Large intestine (tissue), 12 donors: ENCODE results near the gene PRSS58. TPM values are rescaled to one million over a fixed set of nuclear protein-coding genes. Genes with fewer than 3 reads are reported as not detected.

Source experiments
- DNase-seq, 2 donors: peaks; one replicate each; pipeline versions ENCODE4 v3.0.0 to v3.0.0-alpha.2; 2013
- H3K27ac ChIP-seq: one replicate; pipeline ENCODE4 v1.5.1; 2013; ENCODE audit warnings: low read length
- H3K27me3 ChIP-seq: 2 replicates; pipeline ENCODE4 v1.6.1; 2013; ENCODE audit warnings: low read length; ENCODE audit not compliant: control insufficient read depth, insufficient read depth
- H3K36me3 ChIP-seq: 2 replicates; pipeline ENCODE4 v1.6.1; 2013; ENCODE audit warnings: low read length; ENCODE audit not compliant: control insufficient read depth, insufficient read depth
- H3K4me1 ChIP-seq: one replicate; pipeline ENCODE4 v1.6.1; 2013; ENCODE audit warnings: low read length; ENCODE audit not compliant: control insufficient read depth, insufficient read depth
- H3K4me3 ChIP-seq: one replicate; pipeline ENCODE4 v1.5.1; 2013; ENCODE audit warnings: low read length
- H3K9me3 ChIP-seq: one replicate; pipeline ENCODE4 v1.6.1; 2013; ENCODE audit warnings: mild to moderate bottlenecking, low read depth, low read length, moderate library complexity; ENCODE audit not compliant: control insufficient read depth
- WGBS: methylation state at CpG from one replicate; pipeline ENCODE4 v1.1.5; 2013; ENCODE audit warnings: low lambda C conversion rate; ENCODE audit not compliant: insufficient coverage; 5-methylcytosine and 5-hydroxymethylcytosine counted together
- long read RNA-seq, 11 donors: transcript quantifications; one replicate each; lab custom pipeline, GENCODE V29; 2026
- polyA plus RNA-seq: library from polyadenylated mRNA; unstranded; fragments of 120-200 nt; gene quantifications from one replicate; pipeline ENCODE4 v1.2.1, GENCODE V29; 2013

The PRSS58 gene, protein sequence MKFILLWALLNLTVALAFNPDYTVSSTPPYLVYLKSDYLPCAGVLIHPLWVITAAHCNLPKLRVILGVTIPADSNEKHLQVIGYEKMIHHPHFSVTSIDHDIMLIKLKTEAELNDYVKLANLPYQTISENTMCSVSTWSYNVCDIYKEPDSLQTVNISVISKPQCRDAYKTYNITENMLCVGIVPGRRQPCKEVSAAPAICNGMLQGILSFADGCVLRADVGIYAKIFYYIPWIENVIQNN
- polyA plus RNA-seq, result not detected
- long read RNA-seq, donor 1, result 0 reads
- long read RNA-seq, donor 2, result 0 reads
- long read RNA-seq, donor 3, result 0 reads
- long read RNA-seq, donor 4, result 0 reads
- long read RNA-seq, donor 5, result 0 reads
- long read RNA-seq, donor 6, result 0 reads
- long read RNA-seq, donor 7, result 0 reads
- long read RNA-seq, donor 8, result 0 reads
- long read RNA-seq, donor 9, result 0 reads
- long read RNA-seq, donor 10, result 0 reads
- long read RNA-seq, donor 11, result 0 reads

DNA sequence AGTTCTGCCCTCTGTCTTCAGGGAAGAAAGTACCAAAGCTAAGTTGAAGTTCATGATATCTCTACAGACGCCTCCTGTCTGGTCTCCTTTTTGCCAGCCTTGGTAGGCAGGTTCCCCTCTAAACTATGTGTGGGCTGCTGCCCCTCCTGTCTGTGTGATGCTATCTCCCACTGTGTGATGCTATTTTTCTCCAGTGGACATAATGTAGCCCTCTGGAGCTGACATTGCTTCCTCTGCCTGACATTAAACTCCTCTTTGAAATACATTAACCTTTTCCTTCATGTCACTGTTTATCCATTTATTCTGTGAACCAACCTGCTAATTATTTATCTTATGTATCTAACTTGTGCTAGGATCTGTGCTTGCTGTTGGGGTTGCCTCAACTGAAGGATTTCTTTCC lies at the start of gene PRSS58:
Gene PRSS58 (minus strand): TSS at position 101 of the 400 bp plus-strand sequence. CDS start 351 bp downstream, outside the sequence.
- H3K4me3 ChIP-seq, result no peak within 1 kb of the TSS
- no CpG with 5 or more reads among the region's 1 CpG for WGBS
- H3K27ac ChIP-seq, result no peak within 1 kb of the TSS

DNA sequence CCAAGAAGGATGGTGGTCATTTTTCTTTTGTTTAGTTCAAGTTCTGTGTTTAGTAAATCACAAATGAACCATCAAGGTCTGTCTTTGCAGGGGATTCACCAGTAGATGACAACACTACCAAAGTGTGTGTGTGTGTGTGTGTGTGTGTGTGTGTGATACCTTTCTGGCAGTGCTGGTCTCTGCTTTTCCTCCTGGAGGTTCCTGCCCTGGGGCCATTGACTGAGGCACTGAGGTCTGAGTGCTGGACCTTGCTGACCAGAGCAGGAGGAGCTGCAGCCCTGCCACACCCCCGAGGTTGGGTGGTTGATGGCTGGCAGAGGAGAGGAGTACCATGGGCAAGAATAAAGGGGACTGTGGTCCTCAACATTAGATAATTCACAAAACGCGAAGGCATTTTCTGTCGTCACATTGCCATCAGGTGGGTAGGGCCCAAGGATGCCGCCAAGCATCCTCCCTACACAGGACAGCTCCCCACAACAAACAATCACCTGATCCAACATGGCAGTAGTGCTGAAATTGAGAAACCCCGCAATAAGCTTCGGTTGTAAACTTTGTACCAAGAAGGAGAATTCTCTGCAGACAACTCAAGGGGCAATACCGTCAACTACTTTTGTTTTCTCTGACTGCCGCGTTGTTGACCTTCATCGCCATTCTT lies 49.5 kb upstream of the PRSS58 start:
- no peak overlapping the region for H3K4me3 ChIP-seq
- H3K4me1 ChIP-seq, result no peaks in the 10 kb centered on the region
- WGBS, result 80% methylated on average over 1 of the region's 11 CpGs
- DNase-seq, result peak in 1 of 2 donors; percentile 8
- no peak overlapping the region for H3K27ac ChIP-seq
- H3K9me3 ChIP-seq, result no peaks in the 10 kb centered on the region
- peaks cover 6% of the 10 kb centered on the region for H3K27me3 ChIP-seq
- H3K36me3 ChIP-seq, result no peaks in the 10 kb centered on the region

More for the DNA sequence above, at the start of gene PRSS58:
- Histone ChIP-seq H3K9me3 (no peaks in the 10 kb centered on the region), H3K4me1 (no peaks in the 10 kb centered on the region), H3K27me3 (no peaks in the 10 kb centered on the region), H3K36me3 (no peaks in the 10 kb centered on the region)
- no peak for DNase-seq

DNA sequence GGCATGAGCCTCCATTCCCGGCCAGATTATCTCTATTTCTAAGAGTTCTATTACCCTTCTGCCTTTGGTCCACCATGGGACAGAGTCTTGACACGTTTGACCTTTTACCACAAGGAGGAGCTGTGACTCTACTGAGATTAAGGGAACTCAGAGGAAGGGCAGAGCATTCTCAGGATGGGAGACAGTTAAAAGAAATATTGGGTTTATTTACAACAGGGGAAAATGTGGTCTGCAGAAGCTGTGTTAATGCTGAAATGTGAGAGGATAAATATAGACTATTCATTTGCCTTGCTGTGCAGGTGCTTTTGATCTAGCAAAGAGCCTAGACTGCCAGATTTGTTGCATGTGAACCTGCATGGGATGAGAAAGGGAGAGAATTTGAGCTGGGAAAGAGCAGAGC lies 45.8 kb upstream of the PRSS58 start:
- no peaks in the 10 kb centered on the region for H3K4me1 ChIP-seq
- no peak overlapping the region for H3K27ac ChIP-seq
- no peak for DNase-seq
- no peaks in the 10 kb centered on the region for H3K9me3 ChIP-seq
- no peaks in the 10 kb centered on the region for H3K36me3 ChIP-seq
- no peak overlapping the region for H3K4me3 ChIP-seq
- no peaks in the 10 kb centered on the region for H3K27me3 ChIP-seq
- no CpG with 5 or more reads among the region's 2 CpGs for WGBS

DNA sequence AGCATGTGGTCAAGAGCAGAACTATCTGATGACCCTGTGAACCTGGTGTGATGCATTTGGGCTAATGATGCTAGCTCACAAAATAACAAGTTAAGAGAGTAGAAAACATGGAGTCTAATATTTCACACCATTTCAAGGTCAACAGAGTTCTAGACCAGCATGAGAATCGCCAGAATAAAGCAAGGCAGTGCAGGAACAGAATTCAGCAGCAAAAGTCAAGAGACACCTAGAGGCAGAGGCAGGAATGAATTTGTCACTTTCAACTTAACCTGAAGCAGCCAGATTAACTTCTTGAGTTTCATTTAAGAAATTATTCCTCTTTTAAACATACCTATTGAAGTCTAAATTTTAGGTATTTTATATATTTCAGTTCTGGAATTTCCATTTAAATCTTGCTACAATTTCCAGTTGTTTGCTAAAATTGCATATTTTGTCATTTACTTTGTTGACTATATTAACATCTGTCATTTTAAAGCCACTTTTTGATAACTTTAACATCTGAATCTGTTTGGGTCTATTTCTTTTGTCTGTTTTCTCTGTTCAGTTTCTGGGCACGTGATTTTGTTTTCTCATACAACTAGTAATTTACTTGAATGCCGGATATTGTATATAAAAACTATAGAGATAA lies 44.2 kb upstream of the PRSS58 start:
- no peaks in the 10 kb centered on the region for H3K36me3 ChIP-seq
- no peaks in the 10 kb centered on the region for H3K4me1 ChIP-seq
- no peaks in the 10 kb centered on the region for H3K9me3 ChIP-seq
- H3K27me3 ChIP-seq, result peaks cover 2% of the 10 kb centered on the region
- no peak overlapping the region for H3K27ac ChIP-seq
- no peak overlapping the region for H3K4me3 ChIP-seq
- DNase-seq, result no peak
- 65% methylated on average over 3 of the region's 3 CpGs for WGBS

DNA sequence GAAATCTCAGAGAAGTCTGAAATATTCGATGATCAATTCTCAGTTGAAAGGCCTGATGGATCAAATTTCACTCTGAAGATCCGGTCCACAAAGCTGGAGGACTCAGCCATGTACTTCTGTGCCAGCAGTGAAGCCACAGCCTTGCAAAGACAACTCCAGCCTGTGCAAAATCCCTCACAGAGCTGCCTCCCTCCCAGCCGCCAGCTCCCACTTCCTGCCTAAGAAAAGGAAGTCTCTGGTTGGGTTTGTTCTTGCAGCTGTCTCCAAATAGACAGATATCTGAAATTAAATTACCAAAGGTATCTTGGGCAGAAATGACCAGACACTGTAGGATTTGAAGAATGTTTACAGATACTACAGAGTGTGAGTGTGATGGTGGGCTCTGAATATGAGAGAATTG lies 43.4 kb upstream of the PRSS58 start:
- peaks cover 2% of the 10 kb centered on the region for H3K27me3 ChIP-seq

DNA sequence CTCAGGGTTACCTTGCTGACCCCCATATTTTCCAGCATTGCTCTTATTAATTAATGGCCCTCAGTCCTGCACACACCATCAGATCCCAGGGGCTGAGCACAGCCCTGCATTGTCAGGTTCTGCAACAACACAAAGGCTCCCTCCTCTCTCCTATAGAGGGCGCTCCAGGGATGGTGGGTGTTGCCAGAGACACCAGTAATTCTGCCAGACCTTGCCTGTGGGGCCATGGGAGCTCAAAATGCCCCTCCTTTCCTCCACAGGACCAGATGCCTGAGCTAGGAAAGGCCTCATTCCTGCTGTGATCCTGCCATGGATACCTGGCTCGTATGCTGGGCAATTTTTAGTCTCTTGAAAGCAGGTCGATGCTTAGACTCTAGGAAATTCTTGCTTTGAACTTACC lies 42.8 kb upstream of the PRSS58 start:
- Histone ChIP-seq H3K4me1 (no peaks in the 10 kb centered on the region), H3K36me3 (no peaks in the 10 kb centered on the region), H3K9me3 (no peaks in the 10 kb centered on the region), H3K27me3 (peaks cover 2% of the 10 kb centered on the region), H3K4me3 (no peak overlapping the region), H3K27ac (no peak overlapping the region)
- no CpG with 5 or more reads among the region's 3 CpGs for WGBS
- DNase-seq, result no peak

More for the DNA sequence above, 43.4 kb upstream of the PRSS58 start:
- Histone ChIP-seq H3K4me1 (no peaks in the 10 kb centered on the region), H3K36me3 (no peaks in the 10 kb centered on the region), H3K27ac (no peak overlapping the region), H3K9me3 (no peaks in the 10 kb centered on the region), H3K4me3 (no peak overlapping the region)
- no peak for DNase-seq
- WGBS, result no CpG with 5 or more reads among the region's 3 CpGs

DNA sequence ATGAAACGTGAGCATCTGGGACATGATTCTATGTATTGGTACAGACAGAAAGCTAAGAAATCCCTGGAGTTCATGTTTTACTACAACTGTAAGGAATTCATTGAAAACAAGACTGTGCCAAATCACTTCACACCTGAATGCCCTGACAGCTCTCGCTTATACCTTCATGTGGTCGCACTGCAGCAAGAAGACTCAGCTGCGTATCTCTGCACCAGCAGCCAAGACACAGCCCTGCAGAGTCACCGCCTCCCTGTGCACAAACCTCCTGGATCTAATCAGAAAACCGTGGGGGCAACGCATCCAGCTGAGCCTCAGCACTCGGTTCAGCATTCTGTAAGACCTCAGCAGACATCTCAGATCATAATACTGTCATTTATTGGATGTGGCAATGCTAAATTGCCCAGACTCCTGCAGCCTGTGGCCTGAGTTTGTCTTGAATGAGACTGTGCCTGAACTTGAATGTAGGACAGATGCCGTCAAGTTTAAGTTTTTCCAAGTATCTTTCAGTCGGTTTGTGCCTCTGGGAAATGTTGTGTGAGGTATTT lies 41.5 kb upstream of the PRSS58 start:
- H3K4me1 ChIP-seq, result no peaks in the 10 kb centered on the region
- H3K36me3 ChIP-seq, result no peaks in the 10 kb centered on the region
- no peaks in the 10 kb centered on the region for H3K9me3 ChIP-seq
- 67% methylated on average over 2 of the region's 10 CpGs for WGBS
- no peak for DNase-seq
- no peak overlapping the region for H3K4me3 ChIP-seq
- H3K27ac ChIP-seq, result no peak overlapping the region
- peaks cover 2% of the 10 kb centered on the region for H3K27me3 ChIP-seq

DNA sequence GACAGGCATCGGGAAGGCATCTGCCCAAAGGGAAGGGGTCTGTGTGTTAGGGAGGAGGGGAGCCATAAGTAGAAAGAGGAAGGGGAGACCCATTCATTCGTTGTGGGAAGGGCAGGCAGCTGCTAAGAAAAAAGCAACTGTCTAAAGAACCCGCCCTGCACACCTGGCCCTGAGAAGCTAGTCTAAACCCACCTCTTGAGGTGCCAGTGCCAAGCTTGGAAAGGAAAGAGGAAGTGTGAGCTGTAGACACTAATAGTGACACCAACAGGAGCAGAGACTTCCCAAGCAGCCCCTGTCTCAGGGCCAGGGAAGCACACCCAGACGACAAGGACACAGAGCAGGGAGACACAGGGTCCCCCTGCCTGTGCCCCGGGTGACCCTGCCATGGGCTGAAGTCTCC lies 40.8 kb upstream of the PRSS58 start:
- Histone ChIP-seq H3K9me3 (no peaks in the 10 kb centered on the region), H3K36me3 (no peaks in the 10 kb centered on the region), H3K4me3 (no peak overlapping the region), H3K27ac (no peak overlapping the region), H3K27me3 (peaks cover 2% of the 10 kb centered on the region), H3K4me1 (no peaks in the 10 kb centered on the region)
- WGBS, result no CpG with 5 or more reads among the region's 5 CpGs
- no peak for DNase-seq

DNA sequence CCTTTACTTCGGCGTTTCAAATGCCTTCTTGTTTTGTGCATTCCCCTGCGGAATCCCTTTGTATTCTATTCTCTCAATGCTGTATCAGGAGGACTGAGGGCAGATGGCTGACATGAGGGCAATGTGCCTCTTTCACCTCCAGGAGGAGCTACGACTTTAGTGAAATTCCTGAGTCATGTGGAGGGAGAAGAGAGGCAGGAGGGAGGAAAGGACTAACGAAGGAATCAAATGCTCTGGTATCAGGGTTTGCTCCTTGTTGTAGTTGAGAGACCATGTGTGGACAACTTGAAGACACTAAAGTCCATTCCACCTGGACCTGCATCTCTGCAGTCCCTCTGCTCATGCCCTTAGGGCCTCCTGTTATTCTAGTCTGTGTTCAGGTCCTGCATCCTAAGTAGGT lies 40.2 kb upstream of the PRSS58 start:
- peaks cover 2% of the 10 kb centered on the region for H3K27me3 ChIP-seq
- H3K36me3 ChIP-seq, result no peaks in the 10 kb centered on the region
- H3K4me3 ChIP-seq, result no peak overlapping the region
- H3K9me3 ChIP-seq, result no peaks in the 10 kb centered on the region
- no CpG with 5 or more reads among the region's 5 CpGs for WGBS
- no peak for DNase-seq
- no peak overlapping the region for H3K27ac ChIP-seq
- H3K4me1 ChIP-seq, result no peaks in the 10 kb centered on the region

DNA sequence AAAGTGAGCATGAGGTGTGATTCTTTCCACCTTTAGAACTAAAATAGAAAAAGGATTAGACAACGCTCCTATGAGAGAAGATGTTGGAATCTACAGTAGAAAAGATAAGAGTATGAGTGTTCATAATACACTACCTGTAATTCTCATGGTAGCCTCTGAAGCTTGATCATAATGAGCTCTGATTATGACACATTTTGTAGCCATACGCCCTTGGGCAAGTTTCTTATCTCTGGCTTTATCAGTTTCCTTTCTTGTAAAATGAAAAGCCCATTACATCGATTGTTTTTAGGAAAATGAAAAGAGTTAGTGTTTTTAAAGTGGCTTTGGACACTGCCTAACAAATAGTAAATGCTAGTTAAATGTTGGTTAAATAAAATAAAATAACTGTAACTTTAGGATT lies 22.4 kb upstream of the PRSS58 start:
- 86% methylated on average over 2 of the region's 3 CpGs for WGBS
- Histone ChIP-seq H3K36me3 (no peaks in the 10 kb centered on the region), H3K27me3 (peaks cover 5% of the 10 kb centered on the region), H3K4me3 (no peak overlapping the region), H3K4me1 (no peaks in the 10 kb centered on the region), H3K27ac (no peak overlapping the region), H3K9me3 (no peaks in the 10 kb centered on the region)
- no peak for DNase-seq
